GM21723 (cell line): ENCODE measurements around the gene IARS2.

ENCODE experiments used
- ATAC-seq: cut with Tn5 transposase; IDR thresholded peaks from one replicate; pipeline ENCODE4 v1.9.1; 2021; ENCODE audit warnings: mild to moderate bottlenecking, moderate library complexity; ENCODE audit not compliant: unreplicated experiment

The IARS2 gene

GRCh38 chr1:220094016-220094911 is at the start of gene IARS2:
Gene IARS2 (plus strand): TSS chr1:220094132. CDS start chr1:220094217, 85 bp downstream.
- ATAC-seq: peak; percentile 64

- ATAC-seq: no peak
These were observed 49.1 kb upstream of the IARS2 start for GRCh38 chr1:220044678-220045355.

- no peak for ATAC-seq
These were observed 48.4 kb upstream of the IARS2 start for GRCh38 chr1:220045356-220046051.

DNA sequence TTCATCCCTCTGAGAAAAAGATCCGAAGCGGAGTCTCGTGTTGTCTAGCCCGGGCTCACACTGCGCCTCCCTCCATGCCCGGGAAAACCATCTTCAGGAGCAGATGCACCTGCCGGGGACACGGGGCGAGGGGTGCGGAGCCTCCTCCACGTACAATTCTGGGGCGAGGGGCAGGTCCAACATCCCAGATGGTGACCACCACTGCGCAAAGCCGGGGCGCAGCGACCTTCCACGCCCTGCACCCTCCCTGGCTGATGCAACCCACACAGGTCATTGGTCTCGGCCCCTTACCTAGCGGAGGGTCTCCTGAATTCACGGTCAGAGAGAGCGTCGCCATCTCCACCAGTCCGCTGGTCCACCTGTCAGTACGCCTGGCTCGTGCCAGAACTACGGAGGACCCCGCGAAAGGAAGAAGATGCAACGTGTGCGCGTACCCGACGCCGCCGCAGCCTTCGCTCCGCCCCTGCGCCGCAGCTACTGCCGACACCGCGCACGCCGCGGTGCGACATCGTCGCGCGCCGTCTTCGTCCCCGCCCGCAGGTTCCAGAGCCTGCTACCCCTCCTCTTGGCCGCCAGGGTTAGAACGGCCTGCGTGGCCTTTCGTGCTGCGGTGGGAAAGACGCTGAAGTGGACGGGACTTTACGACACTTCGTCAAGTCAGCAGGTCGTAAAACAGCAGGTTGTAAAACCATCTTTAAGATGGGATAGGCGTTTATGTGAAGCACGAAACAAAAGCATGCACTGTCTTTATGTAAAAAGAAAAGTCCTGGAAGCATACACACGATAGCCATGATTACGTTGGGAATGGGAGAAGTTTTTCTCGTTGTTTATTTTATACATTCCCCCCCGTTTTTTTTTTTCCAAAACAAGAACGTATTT is 47.6 kb upstream of the IARS2 start, which contains the start of gene EPRS1:
Gene EPRS1 (minus strand): TSS at position 454 of the 879 bp plus-strand sequence. CDS start 117 bp downstream, at position 337.
- ATAC-seq: peak; percentile 99

- no peak for ATAC-seq
These were observed 37.6 kb upstream of the IARS2 start for GRCh38 chr1:220056374-220056773.

- ATAC-seq: no peak
These were observed 33.1 kb upstream of the IARS2 start for GRCh38 chr1:220060876-220061275.

- ATAC-seq: no peak
These were observed 31.3 kb upstream of the IARS2 start for GRCh38 chr1:220062629-220063028.

- no peak for ATAC-seq
These were observed 26.4 kb upstream of the IARS2 start for GRCh38 chr1:220067269-220068204.

GRCh38 chr1:220076861-220077762 is 16.8 kb upstream of the IARS2 start:
- no peak for ATAC-seq

DNA sequence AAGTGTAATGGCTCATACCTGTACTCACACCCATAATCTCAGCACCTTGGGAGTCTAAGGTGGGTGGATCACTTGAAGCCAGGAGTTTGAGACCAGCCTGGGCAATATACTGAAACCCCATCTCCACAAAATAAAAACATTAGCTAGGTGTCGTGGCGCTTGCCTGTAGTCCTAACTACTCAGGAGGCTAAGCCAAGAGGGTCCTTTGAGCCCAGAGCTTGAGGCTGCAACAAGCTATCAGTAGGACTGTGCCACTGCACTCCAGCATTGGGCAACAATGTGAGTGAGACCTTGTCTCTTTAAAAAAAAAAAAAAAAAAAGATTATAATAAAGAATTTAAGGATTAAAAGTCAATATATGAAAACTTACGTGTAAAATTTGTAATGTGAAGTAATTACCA is 16.0 kb upstream of the IARS2 start:
- no peak for ATAC-seq

DNA sequence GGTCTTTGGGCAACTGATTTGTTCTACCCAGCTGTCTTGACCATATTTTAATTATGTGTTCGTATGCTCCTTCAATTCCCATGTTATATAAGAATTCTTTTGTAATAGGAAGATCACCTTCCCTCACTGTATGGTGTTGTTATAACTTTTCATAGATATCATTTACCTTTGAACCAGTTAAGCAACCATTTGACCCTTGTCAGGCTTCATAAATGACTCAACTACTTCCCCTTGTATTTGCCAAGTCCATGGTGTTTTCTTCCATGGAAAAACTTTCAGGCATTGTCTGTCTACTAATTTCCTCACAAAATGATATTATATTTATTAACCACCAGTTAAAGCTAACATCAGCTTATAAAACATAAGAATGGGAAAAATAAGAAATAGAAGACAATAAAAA is 9.5 kb upstream of the IARS2 start:
- ATAC-seq: no peak

GRCh38 chr1:220086261-220086686 is 7.7 kb upstream of the IARS2 start:
- ATAC-seq: peak; percentile 42

DNA sequence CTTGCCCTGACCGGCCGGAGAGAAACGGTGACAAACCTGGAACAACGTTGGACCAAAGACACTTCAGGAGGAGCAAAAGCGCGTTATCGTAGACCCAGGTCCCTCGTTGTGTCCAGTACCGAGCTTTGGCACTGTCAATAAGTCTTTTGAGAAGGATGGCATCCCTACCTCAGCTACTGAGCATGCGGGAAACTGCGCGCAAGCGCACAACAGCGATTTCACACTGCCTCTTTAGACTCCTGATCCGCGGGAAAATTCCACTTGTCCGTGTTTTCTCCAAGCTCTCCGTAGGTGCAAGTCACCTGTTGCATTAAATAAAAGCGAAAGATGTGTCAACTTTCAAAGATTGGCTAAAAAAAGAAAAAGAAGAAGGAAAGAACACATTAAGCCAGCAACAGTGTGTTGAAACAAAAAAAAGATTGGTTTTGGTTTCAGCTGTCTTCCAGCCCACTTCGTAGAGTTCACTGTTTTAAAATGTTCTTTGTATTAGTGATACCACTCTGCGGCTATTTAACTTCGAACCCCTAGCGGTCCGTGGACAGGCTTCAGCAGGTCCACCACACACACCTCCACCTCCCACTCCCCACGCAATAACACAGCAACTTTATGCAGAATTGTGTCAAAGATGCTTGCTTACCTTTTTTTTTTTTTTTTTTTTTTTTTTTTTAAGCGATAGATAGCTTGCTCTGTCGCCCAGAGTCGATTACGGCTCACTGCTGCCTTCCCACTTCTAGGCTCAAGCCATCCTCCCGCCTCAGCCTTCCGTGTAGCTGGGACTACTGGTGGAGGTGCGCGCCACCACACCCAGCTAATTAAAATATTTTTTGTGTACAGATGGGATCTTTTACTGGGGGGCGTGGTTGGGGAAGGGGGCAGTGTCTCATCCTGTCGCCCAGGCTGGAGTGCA is 4.0 kb upstream of the IARS2 start, which contains the start of gene BPNT1:
Gene BPNT1 (minus strand): TSS at position 139 of the 907 bp plus-strand sequence. CDS start 9,942 bp downstream, outside the sequence.
- peak; percentile 63 for ATAC-seq

- ATAC-seq: no peak
These were observed 1.2 kb upstream of the IARS2 start for GRCh38 chr1:220092694-220093093.

GRCh38 chr1:220093361-220094015 is 444 bp upstream of the IARS2 start:
- ATAC-seq: peak; percentile 4

GRCh38 chr1:220099826-220100225 is 5.9 kb downstream of the IARS2 start:
- no peak for ATAC-seq
